OCI-LY1 (cell line): ENCODE results near the gene OR4D2.

Experiments
- EZH2 ChIP-seq: fragments of 200-600 bp; sonication (generic), shearing (Covaris generic); IDR thresholded peaks from 2 replicates; pipeline ENCODE4 v1.8.0; 2017; ENCODE audit warnings: borderline replicate concordance, mixed run types, mild to moderate bottlenecking, antibody characterized with exemption, low read length, moderate library complexity, mixed read lengths
- TF ChIP-seq, protein P1 (sequence below): fragments of 200-600 bp; sonication (generic), shearing (Covaris generic); IDR thresholded peaks from 2 replicates; pipeline ENCODE4 v1.5.1; 2017; ENCODE audit warnings: mild to moderate bottlenecking, antibody characterized with exemption, low read length, moderate library complexity, mixed read lengths

- TF ChIP-seq EZH2: no peak
- TF ChIP-seq, protein P1, sequence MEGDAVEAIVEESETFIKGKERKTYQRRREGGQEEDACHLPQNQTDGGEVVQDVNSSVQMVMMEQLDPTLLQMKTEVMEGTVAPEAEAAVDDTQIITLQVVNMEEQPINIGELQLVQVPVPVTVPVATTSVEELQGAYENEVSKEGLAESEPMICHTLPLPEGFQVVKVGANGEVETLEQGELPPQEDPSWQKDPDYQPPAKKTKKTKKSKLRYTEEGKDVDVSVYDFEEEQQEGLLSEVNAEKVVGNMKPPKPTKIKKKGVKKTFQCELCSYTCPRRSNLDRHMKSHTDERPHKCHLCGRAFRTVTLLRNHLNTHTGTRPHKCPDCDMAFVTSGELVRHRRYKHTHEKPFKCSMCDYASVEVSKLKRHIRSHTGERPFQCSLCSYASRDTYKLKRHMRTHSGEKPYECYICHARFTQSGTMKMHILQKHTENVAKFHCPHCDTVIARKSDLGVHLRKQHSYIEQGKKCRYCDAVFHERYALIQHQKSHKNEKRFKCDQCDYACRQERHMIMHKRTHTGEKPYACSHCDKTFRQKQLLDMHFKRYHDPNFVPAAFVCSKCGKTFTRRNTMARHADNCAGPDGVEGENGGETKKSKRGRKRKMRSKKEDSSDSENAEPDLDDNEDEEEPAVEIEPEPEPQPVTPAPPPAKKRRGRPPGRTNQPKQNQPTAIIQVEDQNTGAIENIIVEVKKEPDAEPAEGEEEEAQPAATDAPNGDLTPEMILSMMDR: no peak
Measured at GRCh38 chr17:58208344-58208743, 41.6 kb downstream of the OR4D2 start.
